WTC11 (cell line): ENCODE results near the gene AMPD3. TPM values are rescaled to one million over a fixed set of nuclear protein-coding genes. Genes with fewer than 3 reads are reported as not detected.

Source experiments
- ATAC-seq: fragments of 200-7000 bp; cut with Tn5 transposase; 2 replicates; pipeline ENCODE4 v1.10.0; 2021; ENCODE audit warnings: mild to moderate bottlenecking, moderate library complexity
- CTCF ChIA-PET: fragments of 300-600 bp; sonication (Branson Sonifier 250); formaldehyde crosslinking; loops from one replicate; lab custom pipeline; 2021; ENCODE audit warnings: antibody characterized with exemption; lab: Charles Lee
- POLR2A ChIA-PET: fragments of 350-600 bp; sonication (Branson Sonifier 250); formaldehyde crosslinking; loops from one replicate; lab custom pipeline; 2021; ENCODE audit warnings: antibody characterized with exemption; lab: Charles Lee
- DNase-seq: peaks from one replicate; pipeline ENCODE4 v3.0.0; 2021; ENCODE audit warnings: low spot score
- H3K27ac Mint-ChIP-seq: 2 replicates; pipeline ENCODE4 v1.8.0; 2021; ENCODE audit warnings: mixed read lengths
- H3K27me3 Mint-ChIP-seq: 2 replicates; pipeline ENCODE4 v1.8.0; 2021; ENCODE audit warnings: low read depth, mild to moderate bottlenecking, moderate library complexity, mixed read lengths
- H3K36me3 Mint-ChIP-seq: 2 replicates; pipeline ENCODE4 v1.8.0; 2021; ENCODE audit warnings: mixed read lengths
- H3K4me1 Mint-ChIP-seq: 2 replicates; pipeline ENCODE4 v1.8.0; 2022; ENCODE audit warnings: mixed read lengths
- H3K4me3 Mint-ChIP-seq: 2 replicates; pipeline ENCODE4 v1.8.0; 2021; ENCODE audit warnings: mild to moderate bottlenecking, moderate library complexity, mixed read lengths
- H3K9me3 Mint-ChIP-seq: 2 replicates; pipeline ENCODE4 v1.8.0; 2021; ENCODE audit warnings: mixed read lengths
- ATF2 ChIP-seq: sonication (generic); formaldehyde crosslinking; IDR thresholded peaks from 2 replicates; pipeline ENCODE4 v1.8.1; 2022; ENCODE audit warnings: low read depth, missing genetic modification reagents, borderline replicate concordance
- CBFB ChIP-seq: sonication (generic); formaldehyde crosslinking; IDR thresholded peaks from 2 replicates; pipeline ENCODE4 v1.8.1; 2022; ENCODE audit warnings: mild to moderate bottlenecking, low read depth, missing genetic modification reagents
- CREB1 ChIP-seq: sonication (generic); formaldehyde crosslinking; IDR thresholded peaks from 2 replicates; pipeline ENCODE4 v1.8.0; 2023; ENCODE audit warnings: mild to moderate bottlenecking, missing genetic modification reagents
- CREM ChIP-seq: sonication (generic); formaldehyde crosslinking; IDR thresholded peaks from 2 replicates; pipeline ENCODE4 v1.8.1; 2022; ENCODE audit warnings: mild to moderate bottlenecking, missing genetic modification reagents, moderate library complexity
- ESRRA ChIP-seq: sonication (generic); formaldehyde crosslinking; IDR thresholded peaks from 2 replicates; pipeline ENCODE4 v1.8.1; 2022; ENCODE audit warnings: mild to moderate bottlenecking, missing genetic modification reagents, borderline replicate concordance
- FOXP1 ChIP-seq: sonication (generic); formaldehyde crosslinking; IDR thresholded peaks from 2 replicates; pipeline ENCODE4 v1.8.0; 2022; ENCODE audit warnings: missing genetic modification reagents, mild to moderate bottlenecking, moderate library complexity, borderline replicate concordance
- HMGXB4 ChIP-seq: sonication (generic); formaldehyde crosslinking; IDR thresholded peaks from 2 replicates; pipeline ENCODE4 v1.8.1; 2023; ENCODE audit warnings: mild to moderate bottlenecking, moderate library complexity, missing genetic modification reagents
- JAZF1 ChIP-seq: fragments of 250-450 bp; sonication (Bioruptor Pico); IDR thresholded peaks from 2 replicates; pipeline ENCODE4 v1.9.0; 2021; ENCODE audit warnings: moderate library complexity, mild to moderate bottlenecking, inconsistent platforms
- KAT7 ChIP-seq: sonication (generic); formaldehyde crosslinking; IDR thresholded peaks from 2 replicates; pipeline ENCODE4 v1.8.1; 2023; ENCODE audit warnings: missing genetic modification reagents, mild to moderate bottlenecking, borderline replicate concordance
- MAX ChIP-seq: sonication (generic); formaldehyde crosslinking; IDR thresholded peaks from 2 replicates; pipeline ENCODE4 v1.8.0; 2022; ENCODE audit warnings: mild to moderate bottlenecking, missing genetic modification reagents
- NFE2L1 ChIP-seq: sonication (generic); formaldehyde crosslinking; IDR thresholded peaks from 2 replicates; pipeline ENCODE4 v1.8.1; 2023; ENCODE audit warnings: missing genetic modification reagents
- PREB ChIP-seq: sonication (generic); formaldehyde crosslinking; IDR thresholded peaks from 2 replicates; pipeline ENCODE4 v1.8.1; 2022; ENCODE audit warnings: mild to moderate bottlenecking, missing genetic modification reagents, moderate library complexity, borderline replicate concordance
- SMAD4 ChIP-seq: sonication (generic); formaldehyde crosslinking; IDR thresholded peaks from 2 replicates; pipeline ENCODE4 v1.8.0; 2022; ENCODE audit warnings: mild to moderate bottlenecking, missing genetic modification reagents
- STAT6 ChIP-seq: sonication (generic); formaldehyde crosslinking; conservative IDR thresholded peaks from 2 replicates; pipeline ENCODE4 v1.8.1; 2023; ENCODE audit warnings: mild to moderate bottlenecking, low read depth, missing genetic modification reagents, moderate library complexity
- ZNF219 ChIP-seq: sonication (generic); formaldehyde crosslinking; IDR thresholded peaks from 2 replicates; pipeline ENCODE4 v1.8.0; 2023; ENCODE audit warnings: missing genetic modification reagents, mild to moderate bottlenecking, borderline replicate concordance
- ZNF232 ChIP-seq: sonication (generic); formaldehyde crosslinking; IDR thresholded peaks from 2 replicates; pipeline ENCODE4 v1.8.0; 2022; ENCODE audit warnings: mild to moderate bottlenecking, missing genetic modification reagents
- ZNF263 ChIP-seq: sonication (generic); formaldehyde crosslinking; IDR thresholded peaks from 2 replicates; pipeline ENCODE4 v1.8.1; 2022; ENCODE audit warnings: low read depth, mild to moderate bottlenecking, moderate library complexity, missing genetic modification reagents
- ZSCAN18 ChIP-seq: fragments of 250-450 bp; sonication (Bioruptor Pico); IDR thresholded peaks from 2 replicates; pipeline ENCODE4 v2.1.2; 2022; ENCODE audit warnings: mild to moderate bottlenecking, moderate library complexity
- total RNA-seq: library from RNA; stranded (reverse); gene quantifications from 3 replicates; pipeline ENCODE4 v1.2.3, GENCODE V29; 2021

Gene AMPD3
- total RNA-seq, 1 experiment from 2014 or later: 6.4 TPM

- TF ChIP-seq ATF2 (CRISPR knock-in tag) (no peak), NFE2L1 (CRISPR knock-in tag) (no peak), STAT6 (CRISPR knock-in tag) (no peak)
These were observed 49.4 kb downstream of the AMPD3 start (continued) for GRCh38 chr11:10504490-10504889.

- TF ChIP-seq HMGXB4 (CRISPR knock-in tag): no peak
- no peak for TF ChIP-seq KAT7 (CRISPR knock-in tag)
- no peak for TF ChIP-seq JAZF1 (CRISPR knock-in tag)
- no peak for TF ChIP-seq FOXP1
- TF ChIP-seq CREB1 (CRISPR knock-in tag): no peak
- Mint-ChIP-seq H3K4me3 (no peak overlapping the region), H3K36me3 (peaks cover 2% of the 10 kb centered on the region; the same call in 1 of the 2 replicates), H3K9me3 (no peaks in the 10 kb centered on the region), H3K27ac (no peak overlapping the region), H3K27me3 (peaks cover 21% of the 10 kb centered on the region), H3K4me1 (peaks cover 2% of the 10 kb centered on the region; the same call in 1 of the 2 replicates)
- no peak for ATAC-seq
- DNase-seq: no peak
- POLR2A ChIA-PET: no interaction called here
- CTCF ChIA-PET: no interaction called here
These were observed 50.4 kb downstream of the AMPD3 start for GRCh38 chr11:10505278-10506007.

GRCh38 chr11:10506008-10506370, 50.9 kb downstream of the AMPD3 start:
- no peak overlapping the region for H3K27ac Mint-ChIP-seq
- H3K4me3 Mint-ChIP-seq: no peak overlapping the region
- no peaks in the 10 kb centered on the region for H3K9me3 Mint-ChIP-seq
- TF ChIP-seq SMAD4 (no peak), STAT6 (CRISPR knock-in tag) (no peak), ZNF232 (no peak), ESRRA (no peak), ZNF263 (CRISPR knock-in tag) (no peak), HMGXB4 (CRISPR knock-in tag) (no peak), MAX (CRISPR knock-in tag) (no peak), CREM (CRISPR knock-in tag) (no peak), ZNF219 (CRISPR knock-in tag) (no peak), ZSCAN18 (CRISPR knock-in tag) (no peak), CBFB (no peak), PREB (CRISPR knock-in tag) (no peak)
- TF ChIP-seq, all 79 proteins: peak for 0
- ChIA-PET CTCF (no interaction called here), POLR2A (no interaction called here)
- peaks cover 21% of the 10 kb centered on the region for H3K27me3 Mint-ChIP-seq
- H3K4me1 Mint-ChIP-seq: peaks cover 2% of the 10 kb centered on the region; the same call in 1 of the 2 replicates
- no peaks in the 10 kb centered on the region for H3K36me3 Mint-ChIP-seq
- no peak for ATAC-seq
- no peak for DNase-seq
